Measurements from ENCODE around the gene PYY.

DNA sequence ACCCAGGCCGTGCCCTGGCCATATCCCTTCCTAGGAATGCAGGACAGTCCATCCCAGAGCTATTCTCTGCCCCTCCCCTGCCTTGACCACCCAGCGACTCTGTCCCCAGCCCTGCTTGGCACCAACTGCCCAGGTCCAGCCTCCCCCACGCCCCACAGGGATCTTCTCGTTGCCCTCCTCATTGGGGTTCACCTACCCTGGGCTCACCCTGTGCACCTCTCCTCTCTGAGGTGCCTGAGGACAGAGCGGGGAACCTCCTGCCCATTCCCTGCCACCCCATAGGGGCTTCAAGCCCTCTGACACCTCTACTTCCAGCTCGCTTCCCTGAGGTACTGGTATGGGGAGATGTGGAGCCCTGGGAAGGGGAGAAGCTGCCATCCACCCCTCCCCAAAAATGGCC lies 40.2 kb downstream of the PYY start:
- TF ChIP-seq, protein P1, sequence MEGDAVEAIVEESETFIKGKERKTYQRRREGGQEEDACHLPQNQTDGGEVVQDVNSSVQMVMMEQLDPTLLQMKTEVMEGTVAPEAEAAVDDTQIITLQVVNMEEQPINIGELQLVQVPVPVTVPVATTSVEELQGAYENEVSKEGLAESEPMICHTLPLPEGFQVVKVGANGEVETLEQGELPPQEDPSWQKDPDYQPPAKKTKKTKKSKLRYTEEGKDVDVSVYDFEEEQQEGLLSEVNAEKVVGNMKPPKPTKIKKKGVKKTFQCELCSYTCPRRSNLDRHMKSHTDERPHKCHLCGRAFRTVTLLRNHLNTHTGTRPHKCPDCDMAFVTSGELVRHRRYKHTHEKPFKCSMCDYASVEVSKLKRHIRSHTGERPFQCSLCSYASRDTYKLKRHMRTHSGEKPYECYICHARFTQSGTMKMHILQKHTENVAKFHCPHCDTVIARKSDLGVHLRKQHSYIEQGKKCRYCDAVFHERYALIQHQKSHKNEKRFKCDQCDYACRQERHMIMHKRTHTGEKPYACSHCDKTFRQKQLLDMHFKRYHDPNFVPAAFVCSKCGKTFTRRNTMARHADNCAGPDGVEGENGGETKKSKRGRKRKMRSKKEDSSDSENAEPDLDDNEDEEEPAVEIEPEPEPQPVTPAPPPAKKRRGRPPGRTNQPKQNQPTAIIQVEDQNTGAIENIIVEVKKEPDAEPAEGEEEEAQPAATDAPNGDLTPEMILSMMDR (IDR thresholded peaks at IDR 0.05), result no peak
- no peak for TF ChIP-seq POLR2A (IDR thresholded peaks at IDR 0.05; ENCODE audit: low read depth)
- TF ChIP-seq POLR2AphosphoS5 (IDR thresholded peaks at IDR 0.05), result no peak
- no peak for TF ChIP-seq EP300 (IDR thresholded peaks at IDR 0.05)

All from esophagus muscularis mucosa (tissue), 4 donors.